H9 (cell line): Measurements from ENCODE around the gene MECR. TPM values are rescaled to one million over a fixed set of nuclear protein-coding genes. Genes with fewer than 3 reads are reported as not detected.

ENCODE experiments used
- DNase-seq: peaks from one replicate; pipeline ENCODE4 v3.0.0-alpha.2; 2017
- H2AFZ ChIP-seq: one replicate; pipeline ENCODE4 v1.6.1; 2013; ENCODE audit warnings: mild to moderate bottlenecking, low read length, control low read depth, moderate library complexity
- H2AK5ac ChIP-seq: 2 replicates; pipeline ENCODE4 v1.6.1; 2013; ENCODE audit warnings: low read length, control low read depth, mixed read lengths; ENCODE audit not compliant: insufficient read length
- H2BK120ac ChIP-seq: one replicate; pipeline ENCODE4 v1.6.1; 2013; ENCODE audit warnings: low read depth, mild to moderate bottlenecking, low read length, control low read depth, inconsistent platforms; ENCODE audit not compliant: poor library complexity, severe bottlenecking
- H2BK12ac ChIP-seq: 2 replicates; pipeline ENCODE4 v1.6.1; 2013; ENCODE audit warnings: low read length, control low read depth, mixed read lengths, low read depth; ENCODE audit not compliant: insufficient read length
- H2BK15ac ChIP-seq: 2 replicates; pipeline ENCODE4 v1.6.1; 2013; ENCODE audit warnings: low read depth, low read length, control low read depth
- H2BK20ac ChIP-seq: one replicate; pipeline ENCODE4 v1.6.1; 2013; ENCODE audit warnings: low read depth, mild to moderate bottlenecking, low read length, control low read depth, inconsistent platforms; ENCODE audit not compliant: poor library complexity, severe bottlenecking
- H2BK5ac ChIP-seq: 2 replicates; pipeline ENCODE4 v1.6.1; 2013; ENCODE audit warnings: low read length, control low read depth, mixed read lengths; ENCODE audit not compliant: insufficient read length
- H3K14ac ChIP-seq: 2 replicates; pipeline ENCODE4 v1.6.1; 2013; ENCODE audit warnings: low read length, control low read depth; ENCODE audit not compliant: insufficient read depth
- H3K18ac ChIP-seq: 2 replicates; pipeline ENCODE4 v1.6.1; 2013; ENCODE audit warnings: low read depth, mild to moderate bottlenecking, mixed read lengths, low read length, control low read depth; ENCODE audit not compliant: insufficient read length
- H3K23ac ChIP-seq: 2 replicates; pipeline ENCODE4 v1.6.1; 2013; ENCODE audit warnings: low read length, control low read depth, mixed read lengths, low read depth; ENCODE audit not compliant: insufficient read length
- H3K23me2 ChIP-seq: 2 replicates; pipeline ENCODE4 v1.6.1; 2013; ENCODE audit warnings: low read depth, mild to moderate bottlenecking, mixed read lengths, low read length, control low read depth; ENCODE audit not compliant: insufficient read length, poor library complexity, severe bottlenecking
- H3K27ac ChIP-seq: 2 replicates; pipeline ENCODE4 v1.5.1; 2013; ENCODE audit warnings: low read length, control low read depth, mixed read lengths, low read depth; ENCODE audit not compliant: insufficient read length
- H3K27me3 ChIP-seq: 2 replicates; pipeline ENCODE4 v1.6.1; 2013; ENCODE audit warnings: low read length, control low read depth, inconsistent platforms; ENCODE audit not compliant: insufficient read depth
- H3K4ac ChIP-seq: 2 replicates; pipeline ENCODE4 v1.6.1; 2013; ENCODE audit warnings: low read depth, mild to moderate bottlenecking, control low read depth, inconsistent platforms, low read length, moderate library complexity
- H3K4me1 ChIP-seq: 2 replicates; pipeline ENCODE4 v1.6.1; 2013; ENCODE audit warnings: low read length, control low read depth, inconsistent platforms; ENCODE audit not compliant: insufficient read depth
- H3K4me2 ChIP-seq: 2 replicates; pipeline ENCODE4 v1.6.1; 2013; ENCODE audit warnings: low read length, control low read depth, mixed read lengths; ENCODE audit not compliant: insufficient read length, insufficient read depth
- H3K56ac ChIP-seq: 2 replicates; pipeline ENCODE4 v1.6.1; 2013; ENCODE audit warnings: low read depth, mild to moderate bottlenecking, mixed read lengths, low read length, control low read depth; ENCODE audit not compliant: insufficient read length
- H3K79me1 ChIP-seq: 2 replicates; pipeline ENCODE4 v1.6.1; 2013; ENCODE audit warnings: low read depth, mild to moderate bottlenecking, moderate library complexity, low read length, control low read depth, inconsistent platforms; ENCODE audit not compliant: insufficient read depth, poor library complexity, severe bottlenecking
- H3K79me2 ChIP-seq: 2 replicates; pipeline ENCODE4 v1.6.1; 2013; ENCODE audit warnings: low read length, control low read depth, inconsistent platforms; ENCODE audit not compliant: insufficient read depth
- H3K9ac ChIP-seq: 2 replicates; pipeline ENCODE4 v1.6.1; 2013; ENCODE audit warnings: low read length, control low read depth, mixed read lengths; ENCODE audit not compliant: insufficient read length; ENCODE audit errors: extremely low read depth
- H3K9me3 ChIP-seq: one replicate; pipeline ENCODE4 v1.6.1; 2013; ENCODE audit warnings: low read depth, low read length, inconsistent platforms; ENCODE audit not compliant: control insufficient read depth
- H3T11ph ChIP-seq: one replicate; pipeline ENCODE4 v1.6.1; 2013; ENCODE audit warnings: mild to moderate bottlenecking, low read length, control low read depth, inconsistent platforms
- H4K20me1 ChIP-seq: one replicate; pipeline ENCODE4 v1.6.1; 2013; ENCODE audit not compliant: control insufficient read depth, insufficient read length, insufficient read depth
- H4K5ac ChIP-seq: 2 replicates; pipeline ENCODE4 v1.6.1; 2013; ENCODE audit warnings: low read depth, mild to moderate bottlenecking, mixed read lengths, low read length, control low read depth; ENCODE audit not compliant: insufficient read length
- H4K8ac ChIP-seq: replicated peaks from 2 replicates; pipeline ENCODE4 v1.6.1; 2013; ENCODE audit warnings: low read length, control low read depth, mixed read lengths, low read depth; ENCODE audit not compliant: insufficient read length
- H4K91ac ChIP-seq: 2 replicates; pipeline ENCODE4 v1.6.1; 2013; ENCODE audit warnings: low read depth, mild to moderate bottlenecking, moderate library complexity, mixed read lengths, low read length, control low read depth; ENCODE audit not compliant: insufficient read length
- H3K27ac Mint-ChIP-seq, 3 experiments: 2 replicates in 2 of 3; 3 replicates in 1 of 3; pipeline ENCODE4 v1.8.0; 2020 to 2021; ENCODE audit warnings: mixed read lengths in 3 of 3, mild to moderate bottlenecking in 1 of 3, moderate library complexity in 1 of 3
- H3K27me3 Mint-ChIP-seq: 2 replicates; pipeline ENCODE4 v1.8.0; 2021; ENCODE audit warnings: low read depth, mild to moderate bottlenecking, moderate library complexity, mixed read lengths
- H3K36me3 Mint-ChIP-seq, 3 experiments: 2 replicates in 2 of 3; 3 replicates in 1 of 3; pipeline ENCODE4 v1.8.0; 2020 to 2021; ENCODE audit warnings: low read depth in 3 of 3, mixed read lengths in 3 of 3; ENCODE audit not compliant: insufficient read depth in 1 of 3
- H3K4me1 Mint-ChIP-seq, 2 experiments: 2 replicates each; pipeline ENCODE4 v1.8.0; 2020; ENCODE audit warnings: mixed read lengths in 2 of 2
- H3K4me3 Mint-ChIP-seq, 2 experiments: 2 replicates in 1 of 2; 3 replicates in 1 of 2; pipeline ENCODE4 v1.8.0; 2020 to 2021; ENCODE audit warnings: mild to moderate bottlenecking in 2 of 2, mixed read lengths in 2 of 2, moderate library complexity in 1 of 2
- H3K9me3 Mint-ChIP-seq, 2 experiments: 2 replicates in 1 of 2; 3 replicates in 1 of 2; pipeline ENCODE4 v1.8.0; 2020; ENCODE audit warnings: mild to moderate bottlenecking in 2 of 2, mixed read lengths in 2 of 2, moderate library complexity in 1 of 2
- CTCF ChIP-seq: fragments of 200-600 bp; sonication (generic); conservative IDR thresholded peaks from 3 replicates; pipeline ENCODE4 v1.8.0; 2021; ENCODE audit warnings: antibody characterized with exemption, mild to moderate bottlenecking
- WGBS: extraction: QIAGEN DNeasy Blood & Tissue Kit; methylation state at CpG from one replicate; pipeline ENCODE4 v1.1.7; 2013; ENCODE audit warnings: missing lambda C conversion rate, low lambda C conversion rate, mixed read lengths; ENCODE audit not compliant: insufficient read length; ENCODE audit errors: extremely low coverage; 5-methylcytosine and 5-hydroxymethylcytosine counted together
- total RNA-seq: library from RNA; stranded (reverse); gene quantifications from 2 replicates; pipeline ENCODE4 v1.2.1, GENCODE V29; 2021

MECR gene
- total RNA-seq, 1 experiment from 2014 or later: 30.9 TPM

- Histone ChIP-seq H3T11ph (no peak overlapping the region), H2BK20ac (no peak overlapping the region), H2AFZ (no peak overlapping the region), H2AK5ac (no peak overlapping the region), H3K9me3 (no peaks in the 10 kb centered on the region), H3K18ac (no peak overlapping the region), H3K27ac (no peak overlapping the region), H3K23ac (no peak overlapping the region), H4K20me1 (no peaks in the 10 kb centered on the region), H2BK15ac (no peak overlapping the region), H2BK120ac (no peak overlapping the region), H2BK5ac (no peak overlapping the region), H3K4me2 (peak overlapping the region; percentile 99), H3K56ac (no peak overlapping the region), H3K9ac (peak overlapping the region; percentile 65), H3K23me2 (peaks cover 6% of the 10 kb centered on the region), H3K4me1 (no peaks in the 10 kb centered on the region; the same call in 1 of the 2 replicates), H3K79me2 (peaks cover 46% of the 10 kb centered on the region), H3K79me1 (peaks cover 5% of the 10 kb centered on the region), H3K14ac (no peak overlapping the region), H3K27me3 (no peaks in the 10 kb centered on the region), H4K8ac (no peak overlapping the region), H3K4ac (no peak overlapping the region), H2BK12ac (no peak overlapping the region), H4K91ac (no peak overlapping the region), H4K5ac (no peak overlapping the region)
- peak overlapping the region; percentile 95 to 96 for H3K4me3 Mint-ChIP-seq
- H3K4me1 Mint-ChIP-seq: peaks cover 32 to 35% of the 10 kb centered on the region in 2 experiments
- no CpG with 5 or more reads among the region's 4 CpGs for WGBS
- no peak for DNase-seq
- H3K9me3 Mint-ChIP-seq: no peaks in the 10 kb centered on the region
- no peak for TF ChIP-seq CTCF
- H3K36me3 Mint-ChIP-seq: peaks cover 24 to 39% (median 30%) of the 10 kb centered on the region in 3 experiments
- H3K27ac Mint-ChIP-seq: no peak overlapping the region; a peak in 1 of 7 replicates
- no peaks in the 10 kb centered on the region for H3K27me3 Mint-ChIP-seq
Observed at GRCh38 chr1:29179641-29180184, 51.0 kb downstream of the MECR start.
